Central memory CD8-positive, alpha-beta T cell (primary cell): ENCODE data around the gene HMGB2.
A peak's percentile ranks its signal among the peaks of the same experiment; 100 is the strongest.

Source experiments
- ATAC-seq: fragments of 150-1000 bp; cut with Tn5 transposase; replicated peaks from 2 replicates; pipeline ENCODE4 v1.10.0; 2022; ENCODE audit warnings: mild to moderate bottlenecking, moderate FRiP score, moderate number of reproducible peaks; ENCODE audit not compliant: poor library complexity, severe bottlenecking; ENCODE audit errors: extremely low read depth
- DNase-seq, 2 donors: peaks; one replicate each; pipeline ENCODE4 v3.0.0; 2021; ENCODE audit warnings: low spot score in 2 of 2
- H3K27ac Mint-ChIP-seq: one replicate; pipeline ENCODE4 v1.8.0; 2022; ENCODE audit warnings: low read depth, mild to moderate bottlenecking, moderate library complexity, mixed read lengths
- H3K27me3 Mint-ChIP-seq: one replicate; pipeline ENCODE4 v1.8.0; 2022; ENCODE audit warnings: mixed read lengths
- H3K36me3 Mint-ChIP-seq: one replicate; pipeline ENCODE4 v1.8.0; 2022; ENCODE audit warnings: mild to moderate bottlenecking, moderate library complexity, mixed read lengths; ENCODE audit not compliant: insufficient read depth
- H3K4me1 Mint-ChIP-seq: one replicate; pipeline ENCODE4 v1.8.0; 2022; ENCODE audit warnings: mixed read lengths
- H3K4me3 Mint-ChIP-seq: one replicate; pipeline ENCODE4 v1.8.0; 2022; ENCODE audit warnings: mild to moderate bottlenecking, moderate library complexity, mixed read lengths
- H3K9me3 Mint-ChIP-seq: one replicate; pipeline ENCODE4 v1.8.0; 2022; ENCODE audit warnings: mixed read lengths

The HMGB2 gene

DNA sequence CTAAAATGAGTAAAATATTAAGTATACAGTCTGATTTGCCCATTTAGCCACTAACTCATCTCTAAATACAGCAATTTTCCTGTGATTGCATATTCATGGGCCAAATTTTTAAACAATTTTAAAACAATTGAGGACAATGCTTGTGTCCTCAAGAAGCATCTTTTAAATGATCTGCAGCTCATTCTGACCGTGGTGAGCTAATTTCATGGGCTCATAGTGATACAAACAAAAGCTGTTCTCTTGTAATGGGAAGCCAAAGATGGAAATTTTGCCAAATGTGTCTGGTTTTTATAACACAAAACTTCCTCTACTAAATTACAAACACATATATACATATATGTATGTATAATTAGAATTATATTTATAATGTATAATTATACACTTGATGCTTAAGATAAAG lies 39.7 kb downstream of the HMGB2 start:
- H3K27ac Mint-ChIP-seq: no peak overlapping the region
- no peak overlapping the region for H3K4me3 Mint-ChIP-seq
- ATAC-seq: no peak
- H3K27me3 Mint-ChIP-seq: no peaks in the 10 kb centered on the region
- H3K9me3 Mint-ChIP-seq: no peaks in the 10 kb centered on the region
- H3K4me1 Mint-ChIP-seq: no peaks in the 10 kb centered on the region
- DNase-seq: no peak
- no peaks in the 10 kb centered on the region for H3K36me3 Mint-ChIP-seq

DNA sequence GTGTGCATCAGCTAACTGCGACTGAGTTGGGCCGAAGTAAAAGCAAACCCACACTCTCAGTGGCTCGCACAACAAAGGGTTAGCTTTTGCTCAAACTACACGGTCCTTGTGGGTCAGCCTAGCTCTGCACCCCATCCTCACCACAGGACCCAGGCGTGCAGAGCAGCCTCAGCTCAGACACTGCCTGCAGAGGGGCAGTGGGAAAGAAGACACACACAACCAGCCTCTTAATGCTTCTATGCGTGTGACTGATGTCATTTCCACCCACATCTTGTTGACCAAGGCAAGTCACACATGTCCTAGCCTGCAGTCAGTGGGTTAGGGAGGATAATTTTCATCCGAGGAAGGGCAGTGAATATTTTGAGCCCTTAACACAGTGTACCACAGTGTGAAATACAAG lies 40.5 kb downstream of the HMGB2 start:
- Mint-ChIP-seq H3K27ac (no peak overlapping the region), H3K4me1 (peaks cover under 1% of the 10 kb centered on the region), H3K36me3 (no peaks in the 10 kb centered on the region), H3K4me3 (no peak overlapping the region), H3K27me3 (no peaks in the 10 kb centered on the region), H3K9me3 (no peaks in the 10 kb centered on the region)
- ATAC-seq (no peak), DNase-seq (no peak)

DNA sequence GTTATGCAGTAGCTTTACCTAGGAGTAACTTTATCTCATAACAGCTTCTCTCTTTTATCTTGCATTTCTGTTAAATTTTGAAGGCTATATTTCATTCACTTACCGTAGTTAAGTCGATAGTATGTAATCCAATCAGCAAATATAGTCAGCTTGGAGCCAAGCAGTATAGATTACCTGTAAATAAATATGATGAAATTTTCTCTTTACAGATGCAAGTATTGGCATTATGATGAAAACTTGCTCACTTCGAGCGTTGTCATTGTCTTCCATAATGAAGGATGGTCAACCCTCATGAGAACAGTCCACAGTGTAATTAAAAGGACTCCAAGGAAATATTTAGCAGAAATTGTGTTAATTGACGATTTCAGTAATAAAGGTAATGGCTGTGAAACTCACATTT lies 42.3 kb downstream of the HMGB2 start:
- DNase-seq (no peak), ATAC-seq (no peak)
- H3K36me3 Mint-ChIP-seq: no peaks in the 10 kb centered on the region
- H3K27me3 Mint-ChIP-seq: no peaks in the 10 kb centered on the region
- H3K27ac Mint-ChIP-seq: no peak overlapping the region
- H3K4me1 Mint-ChIP-seq: peaks cover 6% of the 10 kb centered on the region
- H3K4me3 Mint-ChIP-seq: no peak overlapping the region
- no peaks in the 10 kb centered on the region for H3K9me3 Mint-ChIP-seq

DNA sequence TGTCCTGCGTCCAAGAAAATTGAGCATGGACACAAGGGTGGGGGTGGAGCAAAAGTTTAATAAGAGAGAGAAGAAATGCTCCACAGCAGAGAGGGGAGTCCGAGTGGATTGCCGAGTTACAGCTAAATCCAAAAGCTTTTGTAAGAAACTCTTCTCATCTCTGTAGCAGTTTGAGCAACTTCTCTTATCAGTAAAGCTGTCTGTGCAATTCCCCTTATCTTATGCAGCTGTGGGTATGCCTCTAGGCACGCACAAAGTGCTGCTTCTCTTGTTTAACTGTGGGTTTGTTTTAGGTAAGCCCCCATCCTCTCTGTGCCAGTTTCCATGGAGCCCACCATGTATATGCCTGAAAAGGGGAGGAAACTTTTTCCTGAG lies 44.8 kb downstream of the HMGB2 start:
- no peak overlapping the region for H3K4me3 Mint-ChIP-seq
- no peak for ATAC-seq

DNA sequence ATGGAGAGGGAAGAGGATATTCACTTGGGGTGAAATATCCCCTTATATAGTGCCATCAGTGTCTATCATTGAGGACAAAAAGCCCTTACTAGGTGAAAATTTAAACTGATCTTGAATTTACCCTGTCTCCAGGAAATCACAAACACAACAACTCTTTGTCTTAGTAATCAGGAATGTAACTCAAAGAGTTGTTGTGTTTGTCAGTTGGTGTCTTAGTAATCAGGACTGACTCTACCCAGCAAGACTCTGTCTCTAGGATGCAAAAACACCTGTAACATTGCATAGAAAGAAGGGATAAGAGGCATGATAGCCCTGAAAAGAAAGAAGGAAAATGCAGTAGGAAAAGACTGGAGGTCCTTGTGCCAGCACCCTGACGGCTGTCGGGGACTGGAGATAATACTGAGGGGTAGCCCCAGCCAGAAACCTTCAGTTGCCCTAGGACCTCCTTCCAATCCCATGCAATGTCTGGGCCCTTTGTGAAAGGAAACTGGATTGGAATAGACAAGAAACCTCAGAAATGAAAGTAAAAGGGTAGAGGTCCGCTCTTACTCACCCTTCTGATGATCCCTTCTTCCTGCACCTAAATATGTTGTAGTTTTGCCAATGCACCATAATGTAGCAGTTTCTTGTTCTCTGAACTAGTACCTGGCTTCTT lies 45.3 kb downstream of the HMGB2 start:
- no peak overlapping the region for H3K27ac Mint-ChIP-seq
- peaks cover 6% of the 10 kb centered on the region for H3K4me1 Mint-ChIP-seq
- no peak for ATAC-seq
- H3K36me3 Mint-ChIP-seq: no peaks in the 10 kb centered on the region
- no peaks in the 10 kb centered on the region for H3K27me3 Mint-ChIP-seq
- no peaks in the 10 kb centered on the region for H3K9me3 Mint-ChIP-seq
- no peak overlapping the region for H3K4me3 Mint-ChIP-seq
- DNase-seq: no peak

More for the DNA sequence above, 44.8 kb downstream of the HMGB2 start:
- Mint-ChIP-seq H3K27ac (no peak overlapping the region), H3K36me3 (no peaks in the 10 kb centered on the region), H3K9me3 (no peaks in the 10 kb centered on the region), H3K27me3 (no peaks in the 10 kb centered on the region), H3K4me1 (peaks cover 6% of the 10 kb centered on the region)
- no peak for DNase-seq

DNA sequence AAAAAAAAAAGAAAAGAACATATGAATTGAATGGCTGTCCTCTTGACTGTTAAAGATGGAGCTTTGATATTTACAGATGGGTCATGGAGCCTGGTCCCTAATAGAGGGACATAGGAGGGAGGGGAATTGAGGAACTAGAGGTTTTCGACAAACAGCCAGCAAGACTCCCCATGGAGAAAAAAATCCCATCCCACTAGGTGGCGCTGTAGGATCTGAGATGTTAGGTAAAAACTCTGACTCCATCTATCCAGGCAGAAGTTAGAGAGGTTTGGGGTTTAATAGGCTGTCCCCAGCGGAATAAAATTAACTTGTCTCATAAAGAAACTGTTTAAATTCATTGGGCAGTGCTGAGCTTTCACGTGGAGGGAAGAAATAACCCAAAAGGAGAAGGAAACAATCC lies 45.9 kb downstream of the HMGB2 start:
- Mint-ChIP-seq H3K4me1 (peaks cover 6% of the 10 kb centered on the region), H3K4me3 (no peak overlapping the region), H3K9me3 (no peaks in the 10 kb centered on the region), H3K27me3 (no peaks in the 10 kb centered on the region), H3K36me3 (no peaks in the 10 kb centered on the region), H3K27ac (no peak overlapping the region)
- peak; percentile 43 to 54 for DNase-seq
- ATAC-seq: no peak

DNA sequence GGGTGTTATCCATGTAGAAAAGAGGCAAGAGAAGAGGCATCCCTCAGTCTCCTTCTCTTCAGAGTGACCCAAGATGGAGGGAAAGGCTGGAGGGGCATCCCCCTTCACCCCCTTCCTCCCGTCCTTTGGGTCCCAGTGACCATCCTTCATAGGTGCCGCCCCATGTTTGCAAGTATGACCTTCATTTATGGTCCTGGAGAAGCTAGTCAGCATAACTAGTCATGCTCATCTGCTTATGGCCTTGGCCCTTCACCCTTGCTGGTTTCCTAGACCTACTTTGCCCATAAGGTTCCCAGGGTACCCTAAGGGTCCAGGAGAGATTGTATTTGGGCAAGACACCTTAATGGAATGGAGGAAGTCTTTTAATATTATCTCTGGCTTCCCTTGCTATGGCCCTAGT lies 46.7 kb downstream of the HMGB2 start:
- Mint-ChIP-seq H3K4me1 (peaks cover 6% of the 10 kb centered on the region), H3K27ac (no peak overlapping the region), H3K4me3 (no peak overlapping the region), H3K9me3 (no peaks in the 10 kb centered on the region), H3K27me3 (no peaks in the 10 kb centered on the region), H3K36me3 (no peaks in the 10 kb centered on the region)
- no peak for DNase-seq
- no peak for ATAC-seq

DNA sequence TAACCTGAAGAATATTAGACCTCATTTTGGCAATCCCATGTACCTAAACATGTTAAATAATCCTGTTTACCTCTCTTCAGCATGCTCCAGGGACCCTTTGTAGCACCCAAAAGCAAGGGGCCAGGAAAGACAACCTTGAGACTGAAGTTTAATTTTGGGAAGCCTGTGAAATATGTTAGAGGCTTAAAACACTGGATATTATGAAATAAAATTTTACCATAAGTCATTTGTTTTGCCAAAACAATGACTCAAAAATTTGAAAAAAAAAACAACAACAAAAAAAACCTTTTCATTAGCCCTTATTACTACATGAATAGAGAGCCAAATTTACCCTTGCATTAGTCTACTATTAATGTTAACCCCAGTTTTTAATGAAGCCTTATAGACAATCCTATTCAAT lies 49.7 kb downstream of the HMGB2 start:
- Mint-ChIP-seq H3K4me3 (no peak overlapping the region), H3K27me3 (no peaks in the 10 kb centered on the region), H3K9me3 (no peaks in the 10 kb centered on the region), H3K4me1 (peaks cover 6% of the 10 kb centered on the region), H3K27ac (no peak overlapping the region), H3K36me3 (no peaks in the 10 kb centered on the region)
- no peak for DNase-seq
- no peak for ATAC-seq

DNA sequence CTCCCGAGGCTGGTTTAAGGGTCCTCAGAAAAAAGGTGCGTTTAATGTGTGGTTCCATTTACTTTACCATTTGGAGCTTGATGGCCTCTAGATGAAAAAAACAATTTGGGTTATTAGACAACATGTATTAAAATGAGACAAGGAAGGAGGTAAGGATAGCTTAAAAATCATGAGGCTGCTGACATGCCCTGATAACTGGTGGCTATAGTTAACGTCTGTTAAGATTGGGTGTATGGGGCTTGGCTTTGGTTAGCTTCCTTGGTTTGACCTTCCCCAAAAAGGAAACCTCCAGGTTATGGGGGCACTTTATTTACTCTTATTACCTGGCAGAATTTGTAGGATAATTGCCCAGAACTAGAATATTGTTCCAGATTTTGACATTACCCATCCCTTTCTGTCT lies 51.5 kb downstream of the HMGB2 start:
- Mint-ChIP-seq H3K27ac (no peak overlapping the region), H3K9me3 (no peaks in the 10 kb centered on the region), H3K27me3 (no peaks in the 10 kb centered on the region), H3K36me3 (no peaks in the 10 kb centered on the region), H3K4me3 (no peak overlapping the region), H3K4me1 (peaks cover 8% of the 10 kb centered on the region)
- ATAC-seq (no peak), DNase-seq (no peak)

DNA sequence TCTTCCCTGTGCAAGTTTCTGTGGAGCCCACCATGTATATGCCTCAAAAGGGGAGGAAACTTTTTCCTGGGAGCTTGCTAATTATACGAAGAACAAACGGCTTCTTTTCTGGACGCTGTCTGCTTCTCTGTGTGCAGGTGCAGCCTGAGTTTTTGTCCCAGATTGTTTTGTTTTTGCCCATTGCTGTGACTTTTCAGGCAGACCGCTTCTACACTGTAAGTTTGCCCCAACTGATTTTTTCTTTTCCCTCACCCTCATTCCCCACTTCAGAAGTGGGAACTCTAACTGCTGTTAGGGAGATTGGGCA lies 51.9 kb downstream of the HMGB2 start:
- ATAC-seq (no peak), DNase-seq (no peak)
- Mint-ChIP-seq H3K4me1 (peaks cover 13% of the 10 kb centered on the region), H3K4me3 (no peak overlapping the region), H3K36me3 (no peaks in the 10 kb centered on the region), H3K27ac (no peak overlapping the region), H3K9me3 (no peaks in the 10 kb centered on the region), H3K27me3 (no peaks in the 10 kb centered on the region)

DNA sequence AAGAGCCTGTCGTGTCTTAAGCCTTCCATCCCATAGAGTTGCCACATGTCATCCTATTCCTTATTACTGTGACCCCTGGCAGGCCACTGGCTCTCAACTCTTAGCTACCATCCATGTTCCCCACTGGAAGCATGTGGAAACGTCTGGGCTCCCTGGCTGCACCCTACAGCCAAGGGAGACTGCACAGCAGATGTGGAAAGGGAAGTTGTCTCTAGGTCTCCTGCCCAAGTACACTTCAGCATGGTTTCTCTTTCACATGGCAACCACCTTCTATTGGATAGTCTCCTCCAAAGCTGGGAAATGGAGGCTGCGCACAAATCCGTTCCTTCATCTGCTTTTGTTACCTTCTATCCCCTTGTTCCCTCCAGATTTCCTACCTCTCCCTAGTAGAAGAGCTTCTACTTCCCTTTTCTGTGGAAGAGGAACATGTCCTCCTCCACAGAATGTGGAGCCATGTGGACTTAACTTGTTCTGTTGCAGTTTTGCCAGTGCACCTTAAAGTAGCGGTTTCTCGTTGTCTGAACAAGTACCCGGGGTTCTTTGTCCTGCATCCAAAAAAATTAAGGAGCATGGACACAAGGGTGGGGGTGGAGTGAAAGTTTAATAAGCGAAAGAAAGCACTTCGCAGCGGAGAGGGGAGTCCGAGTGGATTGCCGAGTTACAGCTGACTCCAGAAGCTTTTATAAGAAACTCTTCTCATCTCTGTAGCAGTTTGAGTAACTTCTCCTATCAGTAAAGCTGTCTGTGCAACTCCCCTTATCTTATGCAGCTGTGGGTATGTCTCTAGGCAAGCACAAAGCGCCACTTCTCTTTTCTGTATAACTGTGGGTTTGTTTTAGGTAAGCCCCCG lies 52.5 kb downstream of the HMGB2 start:
- H3K36me3 Mint-ChIP-seq: no peaks in the 10 kb centered on the region
- H3K4me3 Mint-ChIP-seq: no peak overlapping the region
- ATAC-seq (no peak), DNase-seq (no peak)
- H3K27me3 Mint-ChIP-seq: no peaks in the 10 kb centered on the region
- H3K9me3 Mint-ChIP-seq: no peaks in the 10 kb centered on the region
- peaks cover 13% of the 10 kb centered on the region for H3K4me1 Mint-ChIP-seq
- H3K27ac Mint-ChIP-seq: no peak overlapping the region
